GM19193 (cell line): ENCODE measurements around the gene LRRC47.

Experiments used
- POLR2A ChIP-seq: IDR thresholded peaks from 4 replicates; pipeline ENCODE4 v1.6.1; 2011; ENCODE audit not compliant: insufficient read depth, insufficient read length; ENCODE audit errors: extremely low read depth

The LRRC47 gene

DNA sequence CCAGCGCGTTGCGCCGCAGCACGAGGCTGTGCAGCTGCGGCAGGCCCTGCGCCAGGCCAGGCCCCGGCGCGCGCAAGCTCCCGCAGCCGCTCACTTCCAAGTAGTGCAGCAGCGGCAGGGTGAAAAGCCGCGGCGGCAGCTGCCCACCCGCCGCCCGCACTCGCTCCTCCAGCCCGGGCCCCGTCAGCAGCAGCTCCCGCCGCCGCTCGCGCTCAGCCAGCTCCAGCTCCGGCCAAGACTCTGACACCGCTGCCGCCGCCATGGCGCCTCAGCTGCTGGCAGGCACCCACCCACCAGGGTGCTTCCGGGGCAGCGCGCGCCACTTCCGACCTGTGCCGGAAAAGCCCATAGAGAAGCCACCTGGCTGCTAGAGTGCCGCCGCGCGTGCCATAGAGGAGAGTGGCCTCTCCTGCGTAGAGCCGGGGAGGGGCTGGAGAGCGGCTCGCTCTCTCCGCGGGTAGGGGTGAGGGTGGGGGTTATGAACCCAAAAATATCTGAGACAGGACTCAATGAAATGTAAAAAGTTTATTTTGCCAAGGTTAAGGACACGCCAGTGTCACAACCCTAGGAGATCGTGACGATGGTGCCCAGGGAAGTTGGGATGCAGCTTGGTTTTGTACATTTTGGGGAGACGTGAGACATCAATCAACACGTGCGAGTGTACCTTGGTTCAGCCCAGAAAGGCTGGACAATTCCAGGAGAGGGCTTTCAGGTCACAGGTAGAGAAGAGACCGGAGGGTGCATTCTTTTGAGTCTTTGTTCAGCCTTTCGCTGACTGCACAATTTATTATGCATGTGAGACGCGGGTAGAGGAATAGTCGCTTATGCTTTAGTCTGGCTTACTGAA is at the start of gene LRRC47:
Gene LRRC47 (minus strand): TSS at position 284 of the 847 bp plus-strand sequence. CDS start 22 bp downstream, at position 262.
- peak; percentile 88 for TF ChIP-seq POLR2A

GRCh38 chr1:3842912-3843311 is 46.6 kb upstream of the LRRC47 start:
- no peak for TF ChIP-seq POLR2A

- no peak for TF ChIP-seq POLR2A
These were observed 45.2 kb upstream of the LRRC47 start for GRCh38 chr1:3841491-3841890.

- no peak for TF ChIP-seq POLR2A
These were observed 42.5 kb upstream of the LRRC47 start for GRCh38 chr1:3838788-3839187.

DNA sequence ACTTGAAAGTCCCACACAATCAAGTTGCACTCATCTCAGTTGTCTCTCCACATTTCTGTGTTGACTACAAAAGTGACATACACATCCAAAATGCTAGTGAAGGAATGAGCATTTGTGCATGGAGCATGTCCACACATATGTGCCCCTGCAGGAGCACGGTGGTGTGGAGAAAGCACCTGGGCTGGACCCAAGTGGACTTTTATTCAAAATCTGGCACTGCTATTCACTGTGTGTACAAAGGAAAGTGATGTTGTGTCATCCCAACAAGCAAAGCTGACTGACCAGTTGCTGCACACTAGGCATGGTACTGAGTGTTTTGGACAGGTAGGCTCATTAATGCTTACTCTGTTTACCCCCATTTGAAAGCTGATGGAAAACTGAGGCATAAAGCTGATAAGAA is 41.4 kb upstream of the LRRC47 start:
- TF ChIP-seq POLR2A: no peak

- TF ChIP-seq POLR2A: no peak
These were observed 40.9 kb upstream of the LRRC47 start for GRCh38 chr1:3837200-3837599.

GRCh38 chr1:3836421-3836820 is 40.1 kb upstream of the LRRC47 start:
- no peak for TF ChIP-seq POLR2A

DNA sequence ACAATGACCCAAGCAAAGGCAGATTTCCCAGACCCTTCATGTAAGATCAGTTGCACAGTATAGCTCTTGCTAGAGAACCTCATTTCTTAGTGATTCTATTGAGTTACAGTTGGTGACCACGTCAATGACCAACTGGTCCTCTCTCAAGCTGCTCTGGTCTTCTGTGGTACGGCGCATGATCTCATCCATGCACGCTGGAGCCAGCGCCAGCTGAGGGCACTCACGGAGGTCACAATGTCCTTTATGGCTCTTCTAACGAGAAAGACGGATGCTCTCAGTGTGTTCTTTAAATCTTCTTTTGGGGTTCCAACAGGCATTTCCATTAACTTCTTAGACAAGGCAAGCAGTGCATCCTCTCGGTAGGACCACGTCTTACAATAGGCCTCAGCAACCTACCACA is 38.4 kb upstream of the LRRC47 start:
- TF ChIP-seq POLR2A: no peak

DNA sequence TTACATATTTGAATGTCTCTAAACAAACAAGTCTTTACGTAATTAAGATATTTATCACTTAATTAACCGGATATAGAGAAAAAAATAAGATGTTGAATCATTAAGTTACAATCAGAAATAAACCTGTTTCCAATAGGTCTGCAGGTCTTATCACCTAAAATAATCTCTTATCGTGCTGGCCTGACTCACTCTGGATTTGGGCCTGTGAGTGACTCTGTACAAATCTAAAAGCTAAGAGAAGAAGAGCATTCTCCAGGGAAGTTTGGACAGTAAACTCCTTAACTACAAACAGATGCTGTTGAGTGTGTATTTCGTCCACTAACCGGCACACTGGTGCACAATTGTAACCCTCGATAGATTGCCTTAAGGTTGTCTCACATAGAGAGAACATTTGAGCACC is 35.4 kb upstream of the LRRC47 start:
- no peak for TF ChIP-seq POLR2A

DNA sequence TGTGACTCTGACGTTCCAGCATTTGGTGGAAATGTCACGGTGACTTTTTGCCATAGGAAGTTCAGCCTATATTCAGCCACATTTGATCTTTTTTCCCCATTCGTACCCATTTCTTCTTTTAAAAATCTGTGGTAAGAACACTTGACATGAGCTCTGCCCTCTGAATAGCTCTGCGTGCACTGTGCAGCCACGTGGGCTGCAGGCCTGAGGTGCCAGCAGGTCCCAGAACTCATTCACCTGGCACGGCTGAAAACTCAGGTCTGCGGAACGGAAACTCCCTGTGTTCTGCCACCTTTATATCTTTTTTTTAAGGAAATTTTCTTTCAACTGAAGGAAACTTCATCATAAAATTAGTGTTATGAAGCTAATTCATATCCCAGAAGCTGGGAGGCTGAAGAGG is 32.1 kb upstream of the LRRC47 start:
- TF ChIP-seq POLR2A: no peak

DNA sequence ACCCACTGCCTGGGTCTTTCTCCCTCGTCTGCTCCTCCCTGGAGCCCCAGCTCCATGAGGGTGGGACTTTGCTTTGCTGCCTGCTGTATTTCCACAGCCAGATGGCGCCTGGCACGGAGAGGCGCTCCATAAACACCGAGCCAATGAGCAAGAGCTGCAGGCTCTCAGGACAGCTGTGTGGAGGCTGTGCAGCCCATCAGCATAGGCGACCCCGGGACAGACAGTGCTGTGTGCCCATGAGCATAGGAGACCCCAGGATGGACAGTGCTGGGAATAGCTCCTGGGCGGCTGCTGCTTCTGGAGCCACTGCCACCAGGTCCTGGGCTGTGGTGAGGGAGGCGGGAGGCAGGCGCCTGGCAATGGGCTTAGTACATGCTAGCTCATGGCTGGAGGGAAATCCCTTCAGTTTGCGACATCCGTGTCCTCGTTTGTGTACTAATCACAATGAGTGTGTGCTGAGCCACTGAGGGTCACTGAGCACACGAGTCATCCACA is 31.6 kb upstream of the LRRC47 start:
- TF ChIP-seq POLR2A: no peak

- no peak for TF ChIP-seq POLR2A
These were observed 29.1 kb upstream of the LRRC47 start for GRCh38 chr1:3825356-3825755.

GRCh38 chr1:3824650-3825049 is 28.4 kb upstream of the LRRC47 start:
- TF ChIP-seq POLR2A: no peak

- no peak for TF ChIP-seq POLR2A
These were observed 26.1 kb upstream of the LRRC47 start for GRCh38 chr1:3822421-3822820.

DNA sequence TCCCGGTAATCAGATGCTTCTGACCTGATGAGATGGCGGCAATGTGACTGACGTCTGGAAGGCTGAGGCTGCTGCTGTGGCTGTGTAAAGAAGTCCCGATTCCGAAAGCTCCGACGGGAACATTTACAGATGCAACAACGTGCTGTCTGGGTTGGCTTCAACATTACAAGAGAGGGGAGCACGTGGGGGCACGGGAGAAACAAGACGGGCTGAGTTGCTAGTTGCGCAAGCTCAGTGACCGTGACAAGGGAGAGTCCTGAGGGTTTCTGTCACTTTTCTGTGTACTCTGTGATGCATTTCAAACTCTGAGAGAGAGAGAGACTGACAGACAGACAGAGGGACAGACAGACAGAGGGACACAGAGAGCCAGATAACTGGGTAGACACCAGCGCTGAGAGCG is 25.6 kb upstream of the LRRC47 start:
- TF ChIP-seq POLR2A: no peak

DNA sequence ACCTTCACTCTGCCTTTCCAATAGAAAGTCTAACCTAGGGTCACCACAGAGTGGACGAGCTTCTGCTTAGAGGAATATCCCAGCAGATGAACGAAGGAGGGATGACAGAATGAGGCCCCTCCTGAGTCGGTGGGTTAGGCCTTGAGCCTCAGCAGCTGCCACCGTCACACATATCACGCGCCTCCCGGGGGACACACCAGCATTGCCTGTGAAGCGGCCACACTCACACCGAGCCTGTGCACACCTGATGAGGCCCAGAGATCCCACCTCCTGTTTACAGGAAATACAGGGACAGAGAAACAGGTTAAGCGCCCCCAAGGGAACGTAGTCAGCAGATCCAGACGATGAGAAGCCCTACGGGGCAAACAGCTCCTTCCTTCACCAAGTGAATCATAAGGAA is 25.1 kb upstream of the LRRC47 start:
- no peak for TF ChIP-seq POLR2A
